Body of pancreas (tissue), 4 donors: ENCODE results near the gene MAD2L2.

Experiments
- CTCF ChIP-seq, 7 experiments: fragments of 450-650 bp in 4 of 7; fragments of 200-600 bp in 3 of 7; sonication (generic) in 3 of 7; IDR thresholded peaks; one replicate each; pipeline ENCODE4 v1.5.1; 2016 to 2019; ENCODE audit warnings: antibody characterized with exemption in 7 of 7
- POLR2A ChIP-seq, 3 donors: fragments of 450-650 bp; IDR thresholded peaks; one replicate each; pipeline ENCODE4 v1.6.1; 2016; ENCODE audit warnings: antibody characterized with exemption in 3 of 3, mild to moderate bottlenecking in 2 of 3

GRCh38 chr1:11681071-11681771 is at the start of gene MAD2L2:
- TF ChIP-seq POLR2A (IDR thresholded peaks at IDR 0.05), result peak; percentile 12 to 64 (median 50)
- TF ChIP-seq CTCF (IDR thresholded peaks at IDR 0.05), result no peak
